SKM-1 (cell line): ENCODE results near the gene GRIK1.
A peak's percentile ranks its signal among the peaks of the same experiment; 100 is the strongest.

Experiments
- DNase-seq: peaks from one replicate; lab custom pipeline; 2025; ENCODE audit not compliant: unreplicated experiment; lab: John Stamatoyannopoulos, UW

Gene GRIK1

DNA sequence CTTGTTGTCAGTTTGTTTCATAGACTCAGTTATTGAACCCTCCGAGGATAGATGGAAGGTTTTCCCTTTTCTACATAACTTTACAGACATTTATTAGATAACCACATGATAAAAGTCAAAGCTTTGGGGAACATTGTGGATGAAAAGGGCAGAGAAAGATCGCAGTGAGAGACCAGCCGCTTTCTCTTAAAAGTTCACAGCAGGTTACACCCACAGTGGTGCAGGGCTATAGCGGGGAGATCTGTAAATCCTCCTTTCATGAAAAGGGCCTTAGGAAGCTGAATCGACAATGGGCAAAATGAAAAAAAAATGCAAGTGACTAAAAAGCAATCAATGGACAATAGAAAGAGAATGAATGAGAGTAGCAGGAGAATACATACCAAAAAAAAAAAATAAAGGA lies 218.6 kb downstream of the GRIK1 start:
- no peak for DNase-seq

- no peak for DNase-seq
These were observed 220.3 kb downstream of the GRIK1 start for GRCh38 chr21:29719521-29719920.

DNA sequence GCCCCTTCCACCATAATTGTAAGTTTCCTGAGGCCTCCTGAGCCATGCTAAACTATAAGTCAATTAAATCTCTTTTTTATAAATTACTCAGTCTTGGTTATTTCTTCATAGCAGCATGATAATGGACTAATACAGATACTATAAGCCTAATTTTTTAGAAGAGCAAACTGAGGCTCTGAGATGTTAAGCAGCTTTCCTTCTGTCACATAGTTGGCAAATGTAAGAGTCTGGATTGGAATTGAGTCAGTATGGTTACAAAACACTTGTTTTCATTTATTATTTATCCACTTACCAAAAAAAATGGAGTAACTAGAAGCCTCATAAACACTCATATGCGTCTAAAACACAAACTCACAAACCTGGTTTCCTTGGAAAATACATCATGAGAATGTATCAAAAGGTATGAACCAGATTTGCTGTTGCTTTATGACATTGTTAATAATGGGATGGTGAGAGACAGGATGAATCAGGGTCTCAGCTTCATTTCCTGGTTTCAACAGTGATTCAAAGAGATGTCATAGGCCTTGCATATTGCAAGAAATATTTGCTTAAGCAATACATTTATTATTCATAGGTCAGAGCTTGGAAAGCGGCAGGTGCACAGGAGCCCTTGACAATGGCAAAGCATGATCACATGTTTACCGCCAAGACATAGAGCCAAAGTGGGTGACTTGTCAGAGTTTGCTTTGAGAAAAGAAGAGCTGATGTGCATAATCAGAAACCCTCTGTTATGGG lies 221.5 kb downstream of the GRIK1 start:
- DNase-seq, result no peak

DNA sequence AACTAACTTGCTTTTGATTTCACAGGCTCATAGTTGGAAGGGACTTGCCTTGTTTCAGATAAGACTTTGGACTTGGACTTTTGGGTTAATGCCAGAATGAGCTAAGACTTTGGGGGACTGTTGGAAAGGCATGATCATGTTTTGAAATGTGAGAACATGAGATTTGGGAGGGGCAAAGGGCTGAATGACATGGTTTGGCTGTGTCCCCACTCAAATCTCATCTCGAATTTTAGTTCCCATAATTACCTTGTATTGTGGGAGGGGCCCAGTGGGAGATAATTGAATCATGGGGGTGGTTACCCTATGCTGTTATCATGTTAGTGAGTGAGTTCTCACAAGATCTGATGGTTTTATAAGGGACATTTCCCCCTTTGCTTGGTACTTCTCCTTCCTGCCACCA lies 222.1 kb downstream of the GRIK1 start:
- no peak for DNase-seq

DNA sequence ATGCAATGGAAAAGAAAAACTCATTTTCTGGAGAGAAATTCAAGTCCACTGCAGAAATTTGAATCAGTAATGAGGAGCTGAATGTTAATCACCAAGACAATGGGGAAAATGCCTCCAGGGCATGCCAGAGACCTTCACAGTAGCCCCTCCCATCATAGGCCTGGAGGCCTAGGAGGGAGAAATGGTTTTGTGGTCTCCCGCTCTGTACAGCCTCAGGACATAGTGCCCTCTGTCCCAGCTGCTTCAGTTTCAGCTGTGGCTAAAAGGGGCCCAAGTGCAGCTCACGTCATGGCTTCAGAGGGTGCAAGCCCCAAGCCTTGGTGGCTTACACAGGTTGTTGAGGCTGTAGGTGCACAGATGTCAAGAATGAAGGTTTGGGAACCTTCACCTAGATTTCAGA lies 223.0 kb downstream of the GRIK1 start:
- no peak for DNase-seq

- DNase-seq, result no peak
These were observed 224.7 kb downstream of the GRIK1 start for GRCh38 chr21:29715089-29715488.

DNA sequence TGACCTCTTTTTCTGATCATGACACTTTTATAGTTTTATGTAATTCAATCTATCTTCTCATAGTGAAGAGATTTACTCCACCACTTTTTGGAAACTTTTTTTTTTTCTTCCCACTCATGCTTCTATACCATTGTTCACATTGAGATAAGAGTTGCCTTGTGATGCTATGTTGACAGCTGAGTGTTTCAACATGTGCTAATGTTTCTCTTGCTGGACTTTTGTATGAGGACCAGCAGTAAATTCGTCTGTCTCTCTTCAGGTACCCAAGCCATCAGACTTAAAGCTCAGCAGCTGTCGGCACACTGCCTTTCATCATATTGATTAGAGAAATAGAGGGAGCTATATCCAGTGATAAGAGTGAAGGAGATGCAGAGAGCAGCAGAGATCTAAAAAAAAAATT lies 227.0 kb downstream of the GRIK1 start:
- DNase-seq, result no peak

GRCh38 chr21:29711236-29711635 lies 228.6 kb downstream of the GRIK1 start:
- no peak for DNase-seq

DNA sequence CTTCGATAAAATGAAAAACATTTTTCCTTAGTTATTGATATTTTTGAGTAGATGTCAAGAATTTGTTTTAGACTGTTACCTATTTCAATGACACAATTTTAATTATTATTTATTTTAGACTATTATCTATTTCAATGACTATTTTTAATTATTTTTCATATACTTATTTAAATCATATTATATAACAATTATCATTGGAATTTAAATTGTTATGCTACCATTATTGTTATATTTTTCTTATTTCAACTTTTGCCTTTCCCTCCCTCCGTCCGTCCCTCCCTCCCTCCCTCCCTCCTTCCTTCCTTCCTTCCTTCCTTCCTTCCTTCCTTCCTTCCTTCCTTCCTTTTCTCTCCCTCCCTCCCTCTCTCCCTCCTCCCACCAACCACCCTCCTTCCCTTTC lies 229.3 kb downstream of the GRIK1 start:
- DNase-seq, result no peak

DNA sequence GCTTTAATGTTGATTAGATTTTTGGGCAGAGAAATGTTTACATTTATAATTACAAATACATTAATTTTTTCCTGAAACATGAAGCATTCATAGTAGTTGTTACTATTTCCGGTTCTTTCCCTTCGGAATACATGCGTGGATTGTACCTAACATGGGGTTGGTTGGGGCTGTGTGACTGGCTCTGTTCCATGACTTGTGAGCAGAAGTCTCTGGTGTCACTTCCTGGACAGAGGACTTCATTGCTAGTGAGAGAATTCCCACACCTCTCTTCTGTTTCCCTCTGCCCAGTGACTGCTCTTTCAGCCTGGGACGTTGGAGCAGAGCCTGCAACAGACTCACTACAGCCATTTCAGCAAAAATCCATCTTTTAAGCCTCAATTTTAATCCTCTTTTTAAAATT lies 231.4 kb downstream of the GRIK1 start:
- no peak for DNase-seq

DNA sequence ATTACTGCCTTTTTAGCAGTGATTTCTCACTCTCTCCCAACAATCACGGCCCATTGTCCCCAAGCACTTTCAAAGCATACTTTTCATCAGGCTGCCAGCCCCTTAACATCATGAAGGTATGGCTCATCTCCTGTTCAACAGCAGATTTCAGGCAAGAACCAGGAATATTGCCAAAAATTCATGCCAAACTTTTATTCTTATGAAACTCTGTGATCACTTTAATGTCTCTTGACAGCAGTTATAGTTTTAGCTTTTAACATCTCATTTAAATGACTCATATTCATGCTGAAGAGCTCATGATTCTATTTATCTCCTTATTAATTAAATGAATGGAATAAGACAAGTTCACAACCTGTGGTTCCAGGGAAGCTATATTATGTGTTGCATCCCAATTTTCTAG lies 235.1 kb downstream of the GRIK1 start:
- no peak for DNase-seq

GRCh38 chr21:29701676-29702075 lies 238.1 kb downstream of the GRIK1 start:
- DNase-seq, result no peak

- peak; percentile 42 for DNase-seq
These were observed 242.1 kb downstream of the GRIK1 start for GRCh38 chr21:29697555-29698193.

GRCh38 chr21:29696937-29697336 lies 242.9 kb downstream of the GRIK1 start:
- no peak for DNase-seq

GRCh38 chr21:29691616-29692491 lies 247.9 kb downstream of the GRIK1 start:
- DNase-seq, result no peak

DNA sequence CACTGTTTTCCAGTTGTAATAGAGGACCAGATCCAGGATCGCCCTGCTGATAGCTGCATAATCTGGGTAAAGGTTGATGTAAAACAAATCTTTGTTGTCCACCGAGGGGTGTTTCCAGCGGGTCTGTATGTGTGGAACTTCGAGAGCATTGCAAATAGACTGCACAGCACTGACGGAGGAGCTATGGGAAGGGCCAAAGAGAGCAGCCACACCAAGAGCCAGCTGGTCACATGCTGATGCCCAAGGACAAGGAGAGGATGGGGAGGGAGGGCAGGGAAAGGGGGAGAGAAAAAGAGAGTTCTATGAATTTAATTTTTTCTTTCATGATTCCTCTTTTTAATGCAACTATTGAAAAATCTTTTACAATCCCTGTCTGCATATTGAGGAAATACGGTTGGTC lies 250.0 kb downstream of the GRIK1 start:
- no peak for DNase-seq

GRCh38 chr21:29684106-29684505 lies 255.7 kb downstream of the GRIK1 start:
- DNase-seq, result no peak

DNA sequence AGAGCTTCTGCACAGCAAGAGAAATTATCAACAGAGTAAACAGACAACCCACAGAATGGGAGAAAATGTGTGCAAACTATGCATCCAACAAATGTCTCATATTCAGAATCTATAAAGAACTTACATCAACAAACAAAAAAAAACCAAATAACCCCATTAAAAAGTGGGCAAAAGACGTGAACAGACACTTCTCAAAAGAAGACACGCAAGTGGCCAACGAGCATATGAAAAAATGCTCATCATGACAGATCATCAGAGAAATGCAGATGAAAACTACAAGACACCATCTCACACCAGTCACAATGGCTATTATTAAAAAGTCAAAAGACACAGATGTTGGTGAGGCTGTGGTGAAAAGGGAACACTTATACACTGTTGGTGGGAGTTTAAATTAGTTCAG lies 257.0 kb downstream of the GRIK1 start:
- DNase-seq, result no peak

DNA sequence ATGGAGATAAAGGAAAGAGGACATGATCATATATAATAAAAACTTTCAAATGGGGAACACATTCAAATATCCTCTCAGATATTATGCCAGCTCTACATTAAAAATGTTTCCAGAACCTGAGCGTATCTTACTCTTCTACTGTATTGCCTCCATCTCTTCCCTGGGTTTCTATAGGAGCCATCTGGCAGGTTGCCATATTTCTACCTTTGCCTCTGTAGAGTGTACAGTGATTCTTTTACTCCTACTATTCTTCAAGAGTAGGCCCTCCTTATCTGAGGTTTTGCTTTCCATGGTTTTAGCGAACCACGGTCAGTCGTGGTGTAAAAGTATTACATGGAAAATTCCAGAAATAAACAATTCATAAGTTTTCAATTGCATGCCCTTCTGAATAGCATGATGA lies 259.5 kb downstream of the GRIK1 start:
- no peak for DNase-seq

GRCh38 chr21:29678626-29679025 lies 261.2 kb downstream of the GRIK1 start:
- no peak for DNase-seq

- no peak for DNase-seq
These were observed 262.5 kb downstream of the GRIK1 start for GRCh38 chr21:29677326-29677725.

GRCh38 chr21:29676395-29676794 lies 263.4 kb downstream of the GRIK1 start:
- no peak for DNase-seq
